CD4-positive, alpha-beta T cell treated with Interleukin-15 for 4 hours (primary cell): Measurements from ENCODE around the gene PTPRM.

ENCODE experiments used
- DNase-seq: peaks from one replicate; pipeline ENCODE4 v3.0.0-alpha.2; 2020; ENCODE audit warnings: low spot score

PTPRM gene

DNA sequence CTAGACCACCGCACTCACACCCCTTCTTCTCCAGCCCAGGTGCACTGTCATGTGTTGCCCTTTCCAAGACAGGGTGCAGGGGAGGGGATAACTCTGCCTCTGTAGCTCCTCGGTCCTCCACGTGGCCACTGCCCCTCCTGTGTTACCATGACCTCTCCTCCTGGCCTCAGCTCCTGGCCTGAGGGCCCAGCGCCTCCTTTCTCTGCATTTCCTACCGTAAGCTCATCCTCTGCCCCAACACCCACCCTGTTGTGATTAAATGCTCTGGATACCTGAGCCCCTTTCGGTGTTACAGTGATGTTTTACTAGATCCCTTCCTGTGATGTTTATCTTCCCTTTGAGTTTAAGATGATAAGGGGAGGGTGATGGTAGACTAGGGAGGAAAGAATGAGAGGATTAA lies 242.3 kb downstream of the PTPRM start:
- DNase-seq = no peak

GRCh38 chr18:7809978-7810377 lies 242.9 kb downstream of the PTPRM start:
- DNase-seq = no peak

DNA sequence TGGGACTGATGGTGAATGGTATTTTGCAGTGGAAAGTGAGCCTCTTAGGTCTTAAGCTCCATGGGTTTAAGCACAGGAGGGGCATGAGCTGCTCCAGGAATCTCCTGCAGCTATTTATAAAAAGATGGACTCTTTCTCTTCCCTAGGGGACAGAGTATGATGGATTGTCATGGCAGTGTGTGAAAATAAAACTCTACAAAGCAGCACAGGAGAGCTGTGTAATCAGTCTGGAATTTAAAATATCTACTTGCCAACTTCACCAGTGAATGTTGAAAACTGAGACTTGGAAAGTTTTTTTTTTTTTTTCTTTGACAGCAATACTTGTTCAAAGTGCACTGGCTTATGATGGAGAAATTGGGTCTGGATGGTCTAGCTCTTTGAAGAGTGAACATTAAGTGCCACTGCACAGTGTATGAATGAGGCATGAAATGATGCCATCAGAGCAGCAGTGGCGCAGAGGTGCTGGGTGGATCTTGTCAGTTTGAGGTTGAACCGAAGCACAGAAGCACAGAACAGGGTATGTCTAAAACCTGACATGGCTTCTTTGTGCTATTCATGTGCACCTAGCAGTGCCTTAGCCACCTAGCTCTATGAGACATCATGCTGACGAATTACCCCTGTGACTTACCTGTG lies 245.4 kb downstream of the PTPRM start:
- DNase-seq = no peak

- no peak for DNase-seq
These were observed 246.0 kb downstream of the PTPRM start for GRCh38 chr18:7813131-7813530.

DNA sequence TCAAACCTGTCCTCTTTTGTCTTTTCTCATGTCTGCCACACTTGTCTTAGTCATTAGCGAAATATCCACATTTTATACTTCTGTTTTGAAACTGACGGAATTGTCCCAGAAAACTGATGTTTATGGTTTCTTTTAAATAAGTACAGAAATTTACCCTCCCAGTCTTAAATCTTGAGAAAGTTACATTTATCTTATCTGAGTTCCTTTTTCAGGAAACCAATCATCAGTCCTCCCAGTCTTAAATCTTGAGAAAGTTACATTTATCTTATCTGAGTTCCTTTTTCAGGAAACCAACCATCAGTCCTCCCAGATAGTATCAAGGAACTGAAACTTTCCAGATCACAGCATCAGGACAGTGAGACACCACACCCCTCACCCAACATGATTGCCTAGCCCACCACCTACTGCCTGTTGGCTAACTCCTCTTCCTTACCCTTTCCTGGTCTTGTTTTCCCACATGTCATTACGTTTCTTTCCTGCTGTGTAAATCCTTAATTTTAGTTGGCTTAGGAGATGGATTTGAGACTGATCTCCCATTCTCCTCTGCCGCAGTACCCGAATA lies 247.7 kb downstream of the PTPRM start:
- no peak for DNase-seq

DNA sequence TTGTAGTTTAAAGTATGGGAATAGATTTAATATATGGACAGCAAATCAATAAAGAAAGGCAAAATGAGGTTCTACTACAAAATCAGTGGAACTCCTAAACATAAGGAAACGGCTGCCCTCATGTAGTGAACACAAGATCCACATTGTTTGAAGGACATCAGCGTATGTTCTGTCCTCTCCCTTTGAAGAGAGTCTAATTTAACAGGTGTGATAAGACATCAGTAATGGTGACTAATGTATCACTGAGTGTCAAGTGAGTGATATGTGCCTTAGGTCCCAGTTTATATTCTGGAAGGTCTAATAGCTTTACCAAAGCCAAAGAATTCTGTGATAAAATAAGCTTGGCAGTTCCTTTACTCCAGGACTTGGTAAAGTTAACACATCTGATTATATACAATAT lies 248.7 kb downstream of the PTPRM start:
- DNase-seq = no peak

GRCh38 chr18:7817575-7818230 lies 250.6 kb downstream of the PTPRM start:
- DNase-seq = no peak

GRCh38 chr18:7821784-7822183 lies 254.7 kb downstream of the PTPRM start:
- no peak for DNase-seq

GRCh38 chr18:7822435-7823331 lies 255.6 kb downstream of the PTPRM start:
- no peak for DNase-seq

GRCh38 chr18:7824970-7825369 lies 257.9 kb downstream of the PTPRM start:
- no peak for DNase-seq

DNA sequence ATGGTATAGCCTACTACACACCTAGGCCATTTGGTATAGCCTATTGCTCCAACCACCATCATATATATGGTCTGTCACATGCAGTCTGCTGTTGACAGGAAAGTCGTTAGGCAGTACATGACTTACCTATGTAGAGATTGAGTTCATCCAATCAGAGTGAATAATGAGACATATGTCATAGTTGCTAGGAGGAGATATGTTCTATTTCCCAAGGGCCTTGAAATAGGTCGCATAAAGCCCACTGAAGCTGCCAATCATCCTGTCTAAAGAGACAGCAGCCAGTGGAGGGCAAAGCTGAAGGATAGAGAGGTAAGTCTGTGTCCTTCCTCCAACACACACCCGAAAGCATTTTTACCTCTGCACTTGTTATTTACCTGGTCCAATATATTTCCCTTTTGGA lies 263.4 kb downstream of the PTPRM start:
- no peak for DNase-seq

DNA sequence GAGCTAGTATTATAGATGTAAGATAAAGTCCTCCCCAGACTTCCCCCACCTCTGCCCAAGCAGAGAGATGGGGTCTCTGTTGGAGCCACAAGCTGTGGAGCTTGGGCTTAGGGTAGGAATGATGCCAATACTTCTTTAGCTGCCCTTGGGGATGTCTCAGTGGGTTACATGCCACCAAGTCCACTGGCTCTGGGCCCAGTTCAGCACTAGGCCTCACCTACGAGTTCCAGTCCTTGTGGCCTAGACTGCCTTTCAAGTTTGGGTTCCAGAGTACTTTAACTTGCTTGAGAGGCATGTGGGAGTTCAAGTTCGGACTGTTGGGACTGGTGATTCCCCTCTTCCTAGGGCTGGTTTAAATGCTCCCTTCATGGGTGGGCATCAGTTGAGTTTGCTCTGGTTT lies 272.4 kb downstream of the PTPRM start:
- no peak for DNase-seq

- DNase-seq = no peak
These were observed 273.3 kb downstream of the PTPRM start for GRCh38 chr18:7840411-7840810.

DNA sequence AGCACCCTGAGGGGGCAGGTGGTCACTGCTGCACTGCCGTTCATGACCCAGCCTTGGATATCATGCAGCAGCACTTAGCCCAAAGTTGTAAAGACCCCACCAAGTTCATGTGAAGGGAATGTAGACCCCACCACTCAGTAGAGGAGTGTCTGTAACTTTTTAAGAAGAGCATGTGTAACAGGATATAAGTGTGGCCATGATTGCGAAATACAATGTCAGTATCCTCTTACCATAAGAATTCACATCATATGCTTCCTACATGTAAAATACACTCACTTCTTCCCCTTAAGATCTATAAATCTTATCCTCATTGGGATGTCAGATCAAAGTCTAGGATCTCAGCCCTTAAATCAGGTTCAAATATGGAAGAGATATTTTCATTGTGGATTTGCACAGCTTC lies 276.9 kb downstream of the PTPRM start:
- DNase-seq = no peak

- no peak for DNase-seq
These were observed 277.3 kb downstream of the PTPRM start for GRCh38 chr18:7844418-7844817.

- no peak for DNase-seq
These were observed 279.2 kb downstream of the PTPRM start for GRCh38 chr18:7846335-7846734.

DNA sequence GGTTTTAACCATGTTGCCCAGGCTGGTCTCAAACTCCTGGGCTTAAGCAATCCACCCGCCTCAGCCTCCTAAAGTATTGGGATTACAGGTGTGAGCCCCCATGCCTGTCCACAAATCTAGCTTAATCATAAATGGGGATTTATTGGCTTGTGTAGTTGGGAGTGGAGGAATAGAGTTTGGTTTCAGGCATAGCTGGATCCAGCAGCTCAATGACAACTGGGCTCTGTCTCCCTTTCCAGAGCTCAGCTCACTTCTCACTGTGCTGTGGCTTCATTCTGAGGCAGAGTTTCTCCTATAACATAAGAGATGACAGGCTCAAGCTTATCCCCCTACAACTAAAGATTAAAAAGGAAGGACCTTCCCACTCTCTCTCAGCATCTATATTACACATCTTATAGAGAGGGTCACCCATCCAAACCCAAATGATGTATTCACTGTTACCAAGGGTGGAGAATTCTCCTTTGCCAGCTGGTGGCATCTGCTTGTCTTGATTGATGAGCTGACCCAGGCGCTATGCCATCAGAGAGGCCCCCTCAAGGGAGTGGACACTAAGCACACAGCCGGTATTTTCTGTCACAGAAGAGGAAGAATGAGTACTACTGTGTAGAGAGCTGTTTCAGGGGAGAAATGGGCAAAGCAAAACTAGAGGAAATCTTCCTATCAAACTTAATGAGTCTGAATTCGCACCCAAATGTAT lies 280.4 kb downstream of the PTPRM start:
- DNase-seq = no peak

DNA sequence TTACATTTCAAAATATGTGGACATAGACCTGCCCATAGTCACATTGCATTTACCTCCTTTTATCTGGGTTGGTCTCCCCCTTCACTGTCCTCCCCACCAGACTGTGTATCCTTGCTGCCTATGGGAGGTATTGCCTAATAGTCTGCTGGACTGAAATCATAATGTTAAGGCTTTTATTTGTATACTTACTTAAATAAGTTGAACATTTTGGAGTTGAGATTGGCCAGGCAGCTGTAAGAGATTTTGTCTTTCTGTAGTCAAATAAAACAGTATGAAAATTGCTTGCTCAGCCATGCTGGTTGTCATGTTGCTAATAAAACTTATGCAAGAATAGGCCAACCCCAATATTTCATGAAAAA lies 280.9 kb downstream of the PTPRM start:
- DNase-seq = no peak

GRCh38 chr18:7850446-7850845 lies 283.3 kb downstream of the PTPRM start:
- no peak for DNase-seq

DNA sequence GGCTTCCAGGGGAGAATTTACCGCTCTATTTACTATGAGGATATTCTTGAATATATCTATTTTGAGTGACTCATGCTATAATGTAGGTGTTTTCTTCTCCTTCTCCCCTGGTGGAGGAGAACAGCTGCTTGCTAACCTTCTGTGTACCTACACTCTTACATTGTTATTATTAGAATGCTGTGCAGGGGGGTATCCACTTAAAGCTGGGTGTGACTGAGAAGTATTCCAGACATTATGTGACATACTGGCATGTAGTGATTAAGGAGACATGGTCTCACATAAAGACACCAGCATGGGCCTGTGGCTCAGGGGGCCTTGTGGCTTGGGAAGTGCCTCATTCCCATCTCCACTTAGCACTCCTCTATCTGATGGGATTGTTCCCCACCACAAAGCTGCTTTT lies 287.9 kb downstream of the PTPRM start:
- no peak for DNase-seq

DNA sequence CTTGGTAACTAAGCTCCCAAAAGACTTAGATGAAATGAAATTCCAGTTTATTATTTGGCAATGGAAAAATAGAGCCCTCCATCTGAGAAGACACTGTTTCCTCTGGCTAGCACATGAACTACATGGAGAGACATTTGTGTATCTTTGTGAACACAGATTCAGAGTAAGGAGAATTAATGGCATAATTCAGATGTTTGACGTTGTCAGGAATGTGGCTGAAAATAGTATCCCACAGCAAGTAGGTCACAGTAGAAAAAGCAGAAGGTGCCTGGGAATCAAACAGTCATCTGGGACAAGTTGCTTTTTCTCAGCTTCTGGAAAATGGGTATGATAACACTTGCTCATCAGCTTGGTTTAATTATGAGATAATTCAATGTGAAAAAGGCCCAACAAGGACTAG lies 288.6 kb downstream of the PTPRM start:
- DNase-seq = no peak

DNA sequence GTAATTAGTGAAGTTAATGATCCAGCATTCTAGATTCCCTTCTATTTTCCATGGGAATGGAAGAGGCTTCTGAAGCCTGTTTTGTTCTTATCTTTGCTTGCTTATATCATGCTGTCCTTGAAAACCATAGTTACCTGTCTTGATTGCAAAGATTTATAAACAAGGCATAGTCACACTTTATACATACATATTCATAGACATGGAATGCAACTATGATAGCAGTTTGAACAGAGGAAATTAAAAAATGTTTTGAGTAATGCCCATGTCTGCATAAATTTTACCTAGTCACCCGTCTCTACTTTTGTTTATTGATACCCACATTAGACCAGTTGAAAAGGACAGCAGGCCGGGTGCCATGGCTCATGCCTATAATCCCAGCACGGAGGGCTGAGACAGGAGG lies 289.0 kb downstream of the PTPRM start:
- DNase-seq = no peak
